ENCODE measurements around the gene TMEM183A.

DNA sequence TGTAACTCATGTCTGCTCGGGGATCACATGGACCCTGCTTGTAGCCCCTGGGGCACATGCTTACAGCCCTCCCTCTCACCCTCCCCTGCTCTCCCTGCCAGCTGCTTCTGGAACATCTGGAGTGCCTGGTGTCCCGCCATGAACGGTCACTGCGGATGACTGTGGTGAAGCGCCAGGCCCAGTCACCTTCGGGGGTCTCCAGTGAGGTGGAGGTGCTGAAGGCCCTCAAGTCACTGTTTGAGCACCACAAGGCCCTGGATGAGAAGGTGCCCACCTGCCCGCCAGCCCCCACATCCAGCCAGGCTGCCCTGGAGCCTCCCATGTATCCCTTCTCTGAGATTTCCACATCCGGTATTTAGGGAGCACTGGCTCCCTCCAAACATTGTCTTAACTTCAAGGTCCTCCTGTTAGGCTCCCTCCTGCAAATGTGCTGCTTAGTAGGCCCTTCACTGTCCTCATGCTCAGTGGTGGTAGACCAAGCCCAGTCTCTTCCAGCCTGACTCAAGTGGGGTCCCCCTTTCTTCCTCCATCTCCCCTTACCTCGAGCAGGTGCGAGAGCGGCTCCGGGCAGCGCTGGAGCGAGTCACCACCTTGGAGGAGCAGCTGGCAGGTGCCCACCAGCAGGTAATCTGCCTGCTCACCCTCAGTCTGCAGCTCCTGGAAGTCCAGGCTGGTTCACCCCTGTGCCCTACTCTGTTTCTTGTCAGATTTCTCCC lies 36.8 kb downstream of the TMEM183A start:
- TF ChIP-seq, protein P1, sequence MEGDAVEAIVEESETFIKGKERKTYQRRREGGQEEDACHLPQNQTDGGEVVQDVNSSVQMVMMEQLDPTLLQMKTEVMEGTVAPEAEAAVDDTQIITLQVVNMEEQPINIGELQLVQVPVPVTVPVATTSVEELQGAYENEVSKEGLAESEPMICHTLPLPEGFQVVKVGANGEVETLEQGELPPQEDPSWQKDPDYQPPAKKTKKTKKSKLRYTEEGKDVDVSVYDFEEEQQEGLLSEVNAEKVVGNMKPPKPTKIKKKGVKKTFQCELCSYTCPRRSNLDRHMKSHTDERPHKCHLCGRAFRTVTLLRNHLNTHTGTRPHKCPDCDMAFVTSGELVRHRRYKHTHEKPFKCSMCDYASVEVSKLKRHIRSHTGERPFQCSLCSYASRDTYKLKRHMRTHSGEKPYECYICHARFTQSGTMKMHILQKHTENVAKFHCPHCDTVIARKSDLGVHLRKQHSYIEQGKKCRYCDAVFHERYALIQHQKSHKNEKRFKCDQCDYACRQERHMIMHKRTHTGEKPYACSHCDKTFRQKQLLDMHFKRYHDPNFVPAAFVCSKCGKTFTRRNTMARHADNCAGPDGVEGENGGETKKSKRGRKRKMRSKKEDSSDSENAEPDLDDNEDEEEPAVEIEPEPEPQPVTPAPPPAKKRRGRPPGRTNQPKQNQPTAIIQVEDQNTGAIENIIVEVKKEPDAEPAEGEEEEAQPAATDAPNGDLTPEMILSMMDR (IDR thresholded peaks at IDR 0.05): no peak
- TF ChIP-seq POLR2A (IDR thresholded peaks at IDR 0.05) (no peak), POLR2AphosphoS5 (IDR thresholded peaks at IDR 0.05) (no peak), EP300 (IDR thresholded peaks at IDR 0.05; ENCODE audit: low read depth) (no peak)

Measured in transverse colon (tissue), 4 donors.